Liver (tissue), 9 donors: ENCODE data around the gene LSM4. TPM values are rescaled to one million over a fixed set of nuclear protein-coding genes. Genes with fewer than 3 reads are reported as not detected.

ENCODE experiments used
- DNase-seq: peaks from one replicate; pipeline ENCODE4 v3.0.0-alpha.2; 2017; ENCODE audit warnings: low spot score
- H3K27ac ChIP-seq, 2 donors: one replicate each; pipeline ENCODE4 v1.7.0; 2013; ENCODE audit warnings: inconsistent platforms in 2 of 2, low read length in 2 of 2, control low read depth in 1 of 2, low read depth in 1 of 2, mild to moderate bottlenecking in 1 of 2
- H3K27me3 ChIP-seq, 4 donors: one replicate each; pipeline versions ENCODE4 v1.6.1 to v1.7.0; 2013; ENCODE audit warnings: low read length in 3 of 4, inconsistent platforms in 1 of 4, mild to moderate bottlenecking in 1 of 4, moderate library complexity in 1 of 4; ENCODE audit not compliant: control insufficient read depth in 4 of 4, insufficient read depth in 4 of 4
- H3K36me3 ChIP-seq, 4 donors: one replicate each; pipeline versions ENCODE4 v1.6.1 to v1.7.0; 2013; ENCODE audit warnings: low read length in 3 of 4, mild to moderate bottlenecking in 3 of 4, low read depth in 1 of 4, moderate library complexity in 1 of 4; ENCODE audit not compliant: control insufficient read depth in 4 of 4, insufficient read depth in 3 of 4
- H3K4me1 ChIP-seq, 4 donors: one replicate each; pipeline versions ENCODE4 v1.6.1 to v1.7.0; 2013; ENCODE audit warnings: low read length in 3 of 4, mild to moderate bottlenecking in 3 of 4, moderate library complexity in 1 of 4; ENCODE audit not compliant: control insufficient read depth in 4 of 4, insufficient read depth in 4 of 4
- H3K4me3 ChIP-seq, 3 donors: one replicate each; pipeline versions ENCODE4 v1.6.1 to v1.7.0; 2013; ENCODE audit warnings: low read length in 3 of 3, control low read depth in 1 of 3, low read depth in 1 of 3, mild to moderate bottlenecking in 1 of 3
- H3K9ac ChIP-seq, 2 donors: one replicate each; pipeline ENCODE4 v1.7.0; 2013; ENCODE audit warnings: low read length in 2 of 2, mild to moderate bottlenecking in 2 of 2, moderate library complexity in 2 of 2, control low read depth in 1 of 2, low read depth in 1 of 2
- H3K9me3 ChIP-seq, 4 donors: one replicate each; pipeline versions ENCODE4 v1.6.1 to v1.7.0; 2013; ENCODE audit warnings: low read length in 3 of 4; ENCODE audit not compliant: control insufficient read depth in 4 of 4
- ATF3 ChIP-seq: IDR thresholded peaks from 2 replicates; pipeline ENCODE4 v1.6.1; 2016; ENCODE audit warnings: antibody characterized with exemption
- EGR1 ChIP-seq, 2 donors: IDR thresholded peaks; 2 replicates each; pipeline ENCODE4 v1.6.1; 2016 to 2018; ENCODE audit warnings: antibody characterized with exemption in 2 of 2, low read depth in 2 of 2
- FOXA2 ChIP-seq: IDR thresholded peaks from 2 replicates; pipeline ENCODE4 v1.6.1; 2016; ENCODE audit warnings: antibody characterized with exemption
- GABPA ChIP-seq, 2 donors: IDR thresholded peaks in 1 of 2; conservative IDR thresholded peaks in 1 of 2; 2 replicates each; pipeline ENCODE4 v1.6.1; 2016; ENCODE audit warnings: antibody characterized with exemption in 2 of 2, mild to moderate bottlenecking in 1 of 2, moderate library complexity in 1 of 2
- HNF4A ChIP-seq, 2 donors: conservative IDR thresholded peaks; 2 replicates each; pipeline ENCODE4 v1.6.1; 2016; ENCODE audit warnings: antibody characterized with exemption in 2 of 2, mild to moderate bottlenecking in 2 of 2
- JUND ChIP-seq, 2 donors: IDR thresholded peaks; 2 replicates each; pipeline ENCODE4 v1.6.1; 2016; ENCODE audit warnings: antibody characterized with exemption in 2 of 2
- NR2F2 ChIP-seq: IDR thresholded peaks from 2 replicates; pipeline ENCODE4 v1.6.1; 2016; ENCODE audit warnings: antibody characterized with exemption
- RAD21 ChIP-seq, 2 donors: IDR thresholded peaks; 2 replicates each; pipeline ENCODE4 v1.6.1; 2016; ENCODE audit warnings: antibody characterized with exemption in 2 of 2, mild to moderate bottlenecking in 2 of 2
- RXRA ChIP-seq, 2 donors: IDR thresholded peaks; 2 replicates each; pipeline ENCODE4 v1.6.1; 2017 to 2018; ENCODE audit warnings: antibody characterized with exemption in 2 of 2, mild to moderate bottlenecking in 1 of 2
- SP1 ChIP-seq: IDR thresholded peaks from 2 replicates; pipeline ENCODE4 v1.6.1; 2018; ENCODE audit warnings: antibody characterized with exemption, mild to moderate bottlenecking
- TAF1 ChIP-seq: conservative IDR thresholded peaks from 2 replicates; pipeline ENCODE4 v1.6.1; 2016; ENCODE audit warnings: antibody characterized with exemption, mild to moderate bottlenecking
- YY1 ChIP-seq: IDR thresholded peaks from 2 replicates; pipeline ENCODE4 v1.6.1; 2016; ENCODE audit warnings: antibody characterized with exemption, mild to moderate bottlenecking
- WGBS: extraction: QIAGEN DNeasy Blood & Tissue Kit; methylation state at CpG from one replicate; pipeline ENCODE4 v1.1.7; 2013; 5-methylcytosine and 5-hydroxymethylcytosine counted together
- polyA plus RNA-seq, 2 donors: library from polyadenylated mRNA; stranded (reverse) in 1 of 2; unstranded in 1 of 2; fragments of 200-250 nt in 1 of 2; fragments of >200 nt in 1 of 2; fragmentation: Nextera tagmentation in 1 of 2; extraction: Ambion mirVana in 1 of 2; gene quantifications; one replicate each; pipeline versions ENCODE4 v1.2.1 to v1.2.3, GENCODE V29; 2013 to 2015
- total RNA-seq, 2 donors: library from RNA; depleted of rRNA; stranded (reverse); fragments of >200 nt; gene quantifications; one replicate each; pipeline ENCODE4 v1.2.3, GENCODE V29; 2014
- TF ChIP-seq, protein P1 (sequence below): IDR thresholded peaks from 2 replicates; pipeline ENCODE4 v1.6.1; 2016; ENCODE audit warnings: antibody characterized with exemption
- TF ChIP-seq, protein P2 (sequence below): fragments of 150-350 bp; IDR thresholded peaks from 2 replicates; pipeline ENCODE4 v1.5.1; 2017; ENCODE audit warnings: improper control_type of control experiment, low read depth, low read length; ENCODE audit not compliant: missing input control
- TF ChIP-seq, protein P3 (sequence below): IDR thresholded peaks from 2 replicates; pipeline ENCODE4 v1.6.1; 2016; ENCODE audit warnings: antibody characterized with exemption
- TF ChIP-seq, protein P4 (sequence below): IDR thresholded peaks from 2 replicates; pipeline ENCODE4 v1.6.1; 2016; ENCODE audit warnings: antibody characterized with exemption, mild to moderate bottlenecking
- donor health status: healthy.
- donor health status: healthy.
- donor health status: healthy.
- donor health status: healthy.
- donor health status: healthy.

LSM4 gene
- total and polyA plus RNA-seq, 4 donors, result 42.4 to 100 (median 75.1) TPM

GRCh38 chr19:18306209-18306887, 16.5 kb downstream of the LSM4 start:
- no peaks in the 10 kb centered on the region for H3K9me3 ChIP-seq
- peaks cover 0 to 3% (median under 1%) of the 10 kb centered on the region in 4 donors for H3K36me3 ChIP-seq
- DNase-seq, result no peak
- H3K27ac ChIP-seq, result no peak overlapping the region
- H3K4me3 ChIP-seq, result no peak overlapping the region
- 92% methylated on average over 26 of the region's 26 CpGs for WGBS
- peaks cover 8 to 35% (median 22%) of the 10 kb centered on the region in 4 donors for H3K4me1 ChIP-seq
- no peak for TF ChIP-seq FOXA2
- no peak for TF ChIP-seq TAF1
- TF ChIP-seq GABPA (IDR thresholded peaks at IDR 0.05 in 1 of 2, conservative IDR thresholded peaks at IDR 0.05 in 1 of 2), result no peak
- TF ChIP-seq, protein P1, sequence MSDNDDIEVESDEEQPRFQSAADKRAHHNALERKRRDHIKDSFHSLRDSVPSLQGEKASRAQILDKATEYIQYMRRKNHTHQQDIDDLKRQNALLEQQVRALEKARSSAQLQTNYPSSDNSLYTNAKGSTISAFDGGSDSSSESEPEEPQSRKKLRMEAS, result no peak
- no peak for TF ChIP-seq YY1
- no peak for TF ChIP-seq ATF3
- TF ChIP-seq JUND (IDR thresholded peaks at IDR 0.05), result no peak
- TF ChIP-seq, protein P2, sequence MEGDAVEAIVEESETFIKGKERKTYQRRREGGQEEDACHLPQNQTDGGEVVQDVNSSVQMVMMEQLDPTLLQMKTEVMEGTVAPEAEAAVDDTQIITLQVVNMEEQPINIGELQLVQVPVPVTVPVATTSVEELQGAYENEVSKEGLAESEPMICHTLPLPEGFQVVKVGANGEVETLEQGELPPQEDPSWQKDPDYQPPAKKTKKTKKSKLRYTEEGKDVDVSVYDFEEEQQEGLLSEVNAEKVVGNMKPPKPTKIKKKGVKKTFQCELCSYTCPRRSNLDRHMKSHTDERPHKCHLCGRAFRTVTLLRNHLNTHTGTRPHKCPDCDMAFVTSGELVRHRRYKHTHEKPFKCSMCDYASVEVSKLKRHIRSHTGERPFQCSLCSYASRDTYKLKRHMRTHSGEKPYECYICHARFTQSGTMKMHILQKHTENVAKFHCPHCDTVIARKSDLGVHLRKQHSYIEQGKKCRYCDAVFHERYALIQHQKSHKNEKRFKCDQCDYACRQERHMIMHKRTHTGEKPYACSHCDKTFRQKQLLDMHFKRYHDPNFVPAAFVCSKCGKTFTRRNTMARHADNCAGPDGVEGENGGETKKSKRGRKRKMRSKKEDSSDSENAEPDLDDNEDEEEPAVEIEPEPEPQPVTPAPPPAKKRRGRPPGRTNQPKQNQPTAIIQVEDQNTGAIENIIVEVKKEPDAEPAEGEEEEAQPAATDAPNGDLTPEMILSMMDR, result no peak
- TF ChIP-seq EGR1 (IDR thresholded peaks at IDR 0.05; ENCODE audit: low read depth in 2 of 2), result no peak
- no peak for TF ChIP-seq NR2F2
- no peak for TF ChIP-seq RAD21 (IDR thresholded peaks at IDR 0.05)
- TF ChIP-seq, protein P3, sequence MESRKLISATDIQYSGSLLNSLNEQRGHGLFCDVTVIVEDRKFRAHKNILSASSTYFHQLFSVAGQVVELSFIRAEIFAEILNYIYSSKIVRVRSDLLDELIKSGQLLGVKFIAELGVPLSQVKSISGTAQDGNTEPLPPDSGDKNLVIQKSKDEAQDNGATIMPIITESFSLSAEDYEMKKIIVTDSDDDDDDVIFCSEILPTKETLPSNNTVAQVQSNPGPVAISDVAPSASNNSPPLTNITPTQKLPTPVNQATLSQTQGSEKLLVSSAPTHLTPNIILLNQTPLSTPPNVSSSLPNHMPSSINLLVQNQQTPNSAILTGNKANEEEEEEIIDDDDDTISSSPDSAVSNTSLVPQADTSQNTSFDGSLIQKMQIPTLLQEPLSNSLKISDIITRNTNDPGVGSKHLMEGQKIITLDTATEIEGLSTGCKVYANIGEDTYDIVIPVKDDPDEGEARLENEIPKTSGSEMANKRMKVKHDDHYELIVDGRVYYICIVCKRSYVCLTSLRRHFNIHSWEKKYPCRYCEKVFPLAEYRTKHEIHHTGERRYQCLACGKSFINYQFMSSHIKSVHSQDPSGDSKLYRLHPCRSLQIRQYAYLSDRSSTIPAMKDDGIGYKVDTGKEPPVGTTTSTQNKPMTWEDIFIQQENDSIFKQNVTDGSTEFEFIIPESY, result no peak
- TF ChIP-seq RXRA (IDR thresholded peaks at IDR 0.05), result no peak
- TF ChIP-seq, protein P4, sequence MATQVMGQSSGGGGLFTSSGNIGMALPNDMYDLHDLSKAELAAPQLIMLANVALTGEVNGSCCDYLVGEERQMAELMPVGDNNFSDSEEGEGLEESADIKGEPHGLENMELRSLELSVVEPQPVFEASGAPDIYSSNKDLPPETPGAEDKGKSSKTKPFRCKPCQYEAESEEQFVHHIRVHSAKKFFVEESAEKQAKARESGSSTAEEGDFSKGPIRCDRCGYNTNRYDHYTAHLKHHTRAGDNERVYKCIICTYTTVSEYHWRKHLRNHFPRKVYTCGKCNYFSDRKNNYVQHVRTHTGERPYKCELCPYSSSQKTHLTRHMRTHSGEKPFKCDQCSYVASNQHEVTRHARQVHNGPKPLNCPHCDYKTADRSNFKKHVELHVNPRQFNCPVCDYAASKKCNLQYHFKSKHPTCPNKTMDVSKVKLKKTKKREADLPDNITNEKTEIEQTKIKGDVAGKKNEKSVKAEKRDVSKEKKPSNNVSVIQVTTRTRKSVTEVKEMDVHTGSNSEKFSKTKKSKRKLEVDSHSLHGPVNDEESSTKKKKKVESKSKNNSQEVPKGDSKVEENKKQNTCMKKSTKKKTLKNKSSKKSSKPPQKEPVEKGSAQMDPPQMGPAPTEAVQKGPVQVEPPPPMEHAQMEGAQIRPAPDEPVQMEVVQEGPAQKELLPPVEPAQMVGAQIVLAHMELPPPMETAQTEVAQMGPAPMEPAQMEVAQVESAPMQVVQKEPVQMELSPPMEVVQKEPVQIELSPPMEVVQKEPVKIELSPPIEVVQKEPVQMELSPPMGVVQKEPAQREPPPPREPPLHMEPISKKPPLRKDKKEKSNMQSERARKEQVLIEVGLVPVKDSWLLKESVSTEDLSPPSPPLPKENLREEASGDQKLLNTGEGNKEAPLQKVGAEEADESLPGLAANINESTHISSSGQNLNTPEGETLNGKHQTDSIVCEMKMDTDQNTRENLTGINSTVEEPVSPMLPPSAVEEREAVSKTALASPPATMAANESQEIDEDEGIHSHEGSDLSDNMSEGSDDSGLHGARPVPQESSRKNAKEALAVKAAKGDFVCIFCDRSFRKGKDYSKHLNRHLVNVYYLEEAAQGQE, result no peak
- TF ChIP-seq SP1, result no peak
- no peak for TF ChIP-seq HNF4A (conservative IDR thresholded peaks at IDR 0.05)
- H3K9ac ChIP-seq, result no peak overlapping the region
- no peaks in the 10 kb centered on the region for H3K27me3 ChIP-seq
